Measurements from ENCODE around the gene TDRD3. TPM values are rescaled to one million over a fixed set of nuclear protein-coding genes. Genes with fewer than 3 reads are reported as not detected.

Gene TDRD3
- total and polyA plus RNA-seq, 7 donors = 14.0 to 39.7 (median 29.1) TPM

DNA sequence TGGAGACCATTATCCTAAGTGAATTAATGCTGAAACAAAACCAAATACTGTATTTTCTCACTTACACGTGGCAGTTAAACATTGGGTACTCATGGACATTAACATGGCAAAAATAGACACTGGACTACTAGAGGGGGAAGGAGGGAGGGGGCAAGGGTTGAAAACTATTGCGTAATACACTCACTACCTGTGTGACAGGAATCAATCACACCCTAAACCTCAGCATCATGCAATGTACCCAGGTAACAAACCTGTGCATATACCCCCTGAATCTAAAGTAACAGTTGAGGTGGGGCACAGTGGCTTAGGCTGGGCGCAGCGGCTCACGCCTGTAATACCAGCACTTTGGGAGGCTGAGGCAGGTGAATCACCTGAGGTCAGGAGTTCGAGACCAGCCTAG is 207.0 kb downstream of the TDRD3 start:
- Histone ChIP-seq H3K27me3 (ENCODE audit: insufficient read depth in 3 of 3, low read length in 2 of 3) (no peaks in the 10 kb centered on the region), H3K27ac (no peak overlapping the region), H3K9me3 (no peaks in the 10 kb centered on the region), H3K4me1 (no peaks in the 10 kb centered on the region), H3K4me3 (no peak overlapping the region), H3K36me3 (ENCODE audit: insufficient read depth in 1 of 2, low read depth in 1 of 2) (no peaks in the 10 kb centered on the region)
- no peak for DNase-seq
- intact Hi-C loops (cut with DNase I) = no loop called here
- ATAC-seq = no peak
- WGBS, 3 donors = 87 to 92% (median 90%) methylated on average over 6 of the region's 6 CpGs
- TF ChIP-seq CTCF (IDR thresholded peaks at IDR 0.05) = no peak

GRCh38 chr13:60608954-60609353 is 211.9 kb downstream of the TDRD3 start:
- 71 to 74% (median 72%) methylated on average over 4 of the region's 4 CpGs for WGBS, 3 donors
- H3K4me3 ChIP-seq = no peak overlapping the region
- no peaks in the 10 kb centered on the region for H3K4me1 ChIP-seq
- no peaks in the 10 kb centered on the region for H3K36me3 ChIP-seq (ENCODE audit: insufficient read depth in 1 of 2, low read depth in 1 of 2)
- H3K27me3 ChIP-seq (ENCODE audit: insufficient read depth in 3 of 3, low read length in 2 of 3) = no peaks in the 10 kb centered on the region
- no peak for TF ChIP-seq CTCF (IDR thresholded peaks at IDR 0.05)
- ATAC-seq = no peak
- H3K9me3 ChIP-seq = no peaks in the 10 kb centered on the region
- H3K27ac ChIP-seq = no peak overlapping the region
- intact Hi-C loops (cut with DNase I) = no loop called here
- DNase-seq = no peak

GRCh38 chr13:60611523-60611922 is 214.5 kb downstream of the TDRD3 start:
- Histone ChIP-seq H3K36me3 (ENCODE audit: insufficient read depth in 1 of 2, low read depth in 1 of 2) (no peaks in the 10 kb centered on the region), H3K27ac (no peak overlapping the region), H3K27me3 (ENCODE audit: insufficient read depth in 3 of 3, low read length in 2 of 3) (no peaks in the 10 kb centered on the region), H3K4me3 (no peak overlapping the region), H3K9me3 (no peaks in the 10 kb centered on the region), H3K4me1 (no peaks in the 10 kb centered on the region)
- 58 to 68% (median 67%) methylated on average over 2 of the region's 2 CpGs for WGBS, 3 donors
- no peak for TF ChIP-seq CTCF (IDR thresholded peaks at IDR 0.05)
- no peak for ATAC-seq
- no peak for DNase-seq
- intact Hi-C loops (cut with DNase I) = no loop called here

DNA sequence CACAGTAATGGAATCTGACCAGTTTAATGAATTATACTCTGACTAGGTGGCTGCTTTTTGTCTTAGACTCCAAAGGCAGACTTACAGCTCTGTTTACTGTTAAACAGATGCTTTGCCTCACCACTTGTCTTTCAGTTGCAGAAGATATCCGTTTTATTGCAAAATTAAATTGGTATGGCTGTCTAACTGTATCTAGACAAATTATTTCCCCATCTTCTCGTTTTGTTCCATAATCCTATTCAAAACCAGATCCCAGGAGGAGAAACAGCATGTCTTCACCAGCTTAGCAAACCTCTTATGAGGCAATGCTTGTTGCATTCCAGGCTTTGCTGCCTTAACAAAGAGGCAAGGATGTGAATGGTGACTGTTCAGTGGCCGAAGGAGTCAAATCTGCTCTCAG is 215.6 kb downstream of the TDRD3 start:
- no peak overlapping the region for H3K4me3 ChIP-seq
- TF ChIP-seq CTCF (IDR thresholded peaks at IDR 0.05) = no peak
- ATAC-seq = no peak
- no peaks in the 10 kb centered on the region for H3K27me3 ChIP-seq (ENCODE audit: insufficient read depth in 3 of 3, low read length in 2 of 3)
- H3K4me1 ChIP-seq = no peaks in the 10 kb centered on the region
- no peak for DNase-seq
- 52 to 55% (median 53%) methylated on average over 3 of the region's 3 CpGs for WGBS, 3 donors
- H3K36me3 ChIP-seq (ENCODE audit: insufficient read depth in 1 of 2, low read depth in 1 of 2) = no peaks in the 10 kb centered on the region
- no peak overlapping the region for H3K27ac ChIP-seq
- intact Hi-C loops (cut with DNase I) = no loop called here
- no peaks in the 10 kb centered on the region for H3K9me3 ChIP-seq

- DNase-seq (no peak), ATAC-seq (no peak)
- Histone ChIP-seq H3K4me3 (no peak overlapping the region), H3K27me3 (ENCODE audit: insufficient read depth in 3 of 3, low read length in 2 of 3) (no peaks in the 10 kb centered on the region), H3K4me1 (no peaks in the 10 kb centered on the region), H3K27ac (no peak overlapping the region), H3K36me3 (ENCODE audit: insufficient read depth in 1 of 2, low read depth in 1 of 2) (no peaks in the 10 kb centered on the region), H3K9me3 (no peaks in the 10 kb centered on the region)
- intact Hi-C loops (cut with DNase I) = no loop called here
- TF ChIP-seq CTCF (IDR thresholded peaks at IDR 0.05) = no peak
- WGBS, 3 donors = 88 to 96% (median 96%) methylated on average over 1 of the region's 1 CpG
Measured at GRCh38 chr13:60613080-60613479, 216.1 kb downstream of the TDRD3 start.

Data from psoas muscle (tissue), 8 donors.